Measurements from ENCODE around the gene DRG2.

DNA sequence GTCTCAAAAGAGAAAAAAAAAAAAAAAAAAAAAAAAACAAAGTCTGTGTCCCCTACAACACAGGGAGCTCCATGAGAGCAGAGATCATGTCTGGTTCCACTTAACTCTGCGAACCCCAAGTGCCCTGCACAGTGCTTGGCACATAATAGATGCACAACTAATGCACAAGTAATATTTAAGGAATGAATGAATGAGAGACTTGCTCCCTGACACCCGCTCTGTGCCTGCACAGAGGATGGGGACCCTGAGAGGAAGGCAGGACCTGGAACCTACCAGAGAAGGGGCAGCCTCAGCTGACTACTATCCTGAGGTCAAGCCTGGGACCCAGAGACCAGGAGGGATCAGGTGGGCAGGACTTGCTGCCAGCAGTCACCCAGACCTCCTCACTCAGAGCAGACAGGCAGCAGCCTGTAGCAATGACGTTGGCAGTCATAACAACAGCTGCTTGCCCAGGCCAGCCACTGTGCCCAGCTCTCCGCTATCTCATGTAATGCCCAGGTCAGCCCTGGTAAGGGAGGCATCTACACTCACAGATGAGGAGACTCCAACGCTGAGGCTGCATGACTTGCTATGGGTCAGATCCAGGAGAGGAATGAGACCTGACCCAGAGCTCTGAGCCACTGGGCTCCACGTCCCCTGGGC is 23.7 kb downstream of the DRG2 start:
- TF ChIP-seq EZH2 (IDR thresholded peaks at IDR 0.05) = no peak
- no peak for TF ChIP-seq POLR2AphosphoS5 (IDR thresholded peaks at IDR 0.05; ENCODE audit: borderline replicate concordance, low read depth, low read length)

Data from SK-N-MC (cell line).